RWPE2 (cell line): ENCODE measurements around the gene ACVRL1.
"Not testable (repeated sequence)": the region's sequence is repeated elsewhere in the genome, so short reads cannot be mapped to it uniquely, and the experiment has no call there.

Experiments
- ATAC-seq: fragments of 200-7000 bp; cut with Tn5 transposase; 3 replicates; pipeline ENCODE4 v1.9.1; 2021; ENCODE audit warnings: low read depth
- DNase-seq: peaks from one replicate; pipeline ENCODE4 v3.0.0-alpha.2; 2020; ENCODE audit warnings: low spot score
- H3K27ac ChIP-seq: fragments of 450-650 bp; 2 replicates; pipeline ENCODE4 v1.5.1; 2017; ENCODE audit warnings: mild to moderate bottlenecking; ENCODE audit not compliant: poor library complexity, severe bottlenecking
- H3K27me3 ChIP-seq: fragments of 250-450 bp; sonication (Bioruptor Pico); 2 replicates; pipeline ENCODE4 v1.5.1; 2021; ENCODE audit warnings: mild to moderate bottlenecking, moderate library complexity; ENCODE audit not compliant: insufficient read depth, poor library complexity, severe bottlenecking
- H3K36me3 ChIP-seq: fragments of 250-450 bp; sonication (Bioruptor Pico); 2 replicates; pipeline ENCODE4 v1.5.1; 2020; ENCODE audit warnings: low read depth, mild to moderate bottlenecking, moderate library complexity
- H3K4me1 ChIP-seq: fragments of 250-450 bp; sonication (Bioruptor Pico); 2 replicates; pipeline ENCODE4 v1.5.1; 2021; ENCODE audit warnings: mild to moderate bottlenecking, moderate library complexity; ENCODE audit not compliant: insufficient read depth, poor library complexity, severe bottlenecking
- H3K4me3 ChIP-seq: fragments of 250-450 bp; sonication (Bioruptor Pico); 2 replicates; pipeline ENCODE4 v1.5.1; 2021; ENCODE audit warnings: mild to moderate bottlenecking, moderate library complexity; ENCODE audit not compliant: severe bottlenecking
- H3K9me3 ChIP-seq: fragments of 250-450 bp; sonication (Bioruptor Pico); 2 replicates; pipeline ENCODE4 v1.5.1; 2021; ENCODE audit warnings: mild to moderate bottlenecking, moderate library complexity; ENCODE audit not compliant: severe bottlenecking
- TF ChIP-seq, protein P1 (sequence below): fragments of 450-650 bp; IDR thresholded peaks from one replicate; pipeline ENCODE4 v1.5.1; 2017; ENCODE audit warnings: mild to moderate bottlenecking, moderate library complexity; ENCODE audit not compliant: poor library complexity, severe bottlenecking

The ACVRL1 gene

DNA sequence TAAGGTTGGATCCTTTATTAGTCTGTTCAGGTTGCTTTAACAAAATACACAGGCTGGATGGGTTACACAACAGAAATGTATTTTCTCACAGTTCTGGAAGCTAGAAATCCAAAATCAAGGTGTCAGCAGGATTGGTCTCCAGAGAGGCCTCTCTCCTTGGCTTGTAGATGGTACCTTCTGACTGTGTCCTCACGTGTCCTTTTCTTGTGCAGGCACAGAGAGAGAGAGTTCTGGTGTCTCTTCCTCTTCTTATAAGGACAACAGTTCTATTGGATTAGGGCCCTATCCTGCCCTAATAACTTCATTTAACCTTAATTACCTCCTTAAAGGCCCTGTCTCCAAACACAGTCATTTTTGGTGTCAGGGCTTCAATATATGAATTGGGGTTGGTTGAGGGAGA lies 24.0 kb upstream of the ACVRL1 start:
- Histone ChIP-seq H3K4me1 (no peaks in the 10 kb centered on the region), H3K36me3 (no peaks in the 10 kb centered on the region), H3K27ac (no peak overlapping the region), H3K4me3 (no peak overlapping the region), H3K27me3 (no peaks in the 10 kb centered on the region), H3K9me3 (no peaks in the 10 kb centered on the region)
- TF ChIP-seq, protein P1, sequence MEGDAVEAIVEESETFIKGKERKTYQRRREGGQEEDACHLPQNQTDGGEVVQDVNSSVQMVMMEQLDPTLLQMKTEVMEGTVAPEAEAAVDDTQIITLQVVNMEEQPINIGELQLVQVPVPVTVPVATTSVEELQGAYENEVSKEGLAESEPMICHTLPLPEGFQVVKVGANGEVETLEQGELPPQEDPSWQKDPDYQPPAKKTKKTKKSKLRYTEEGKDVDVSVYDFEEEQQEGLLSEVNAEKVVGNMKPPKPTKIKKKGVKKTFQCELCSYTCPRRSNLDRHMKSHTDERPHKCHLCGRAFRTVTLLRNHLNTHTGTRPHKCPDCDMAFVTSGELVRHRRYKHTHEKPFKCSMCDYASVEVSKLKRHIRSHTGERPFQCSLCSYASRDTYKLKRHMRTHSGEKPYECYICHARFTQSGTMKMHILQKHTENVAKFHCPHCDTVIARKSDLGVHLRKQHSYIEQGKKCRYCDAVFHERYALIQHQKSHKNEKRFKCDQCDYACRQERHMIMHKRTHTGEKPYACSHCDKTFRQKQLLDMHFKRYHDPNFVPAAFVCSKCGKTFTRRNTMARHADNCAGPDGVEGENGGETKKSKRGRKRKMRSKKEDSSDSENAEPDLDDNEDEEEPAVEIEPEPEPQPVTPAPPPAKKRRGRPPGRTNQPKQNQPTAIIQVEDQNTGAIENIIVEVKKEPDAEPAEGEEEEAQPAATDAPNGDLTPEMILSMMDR, result no peak
- DNase-seq (no peak), ATAC-seq (no peak)

- Histone ChIP-seq H3K9me3 (no peaks in the 10 kb centered on the region), H3K36me3 (no peaks in the 10 kb centered on the region), H3K27ac (no peak overlapping the region), H3K4me1 (no peaks in the 10 kb centered on the region), H3K4me3 (no peak overlapping the region), H3K27me3 (no peaks in the 10 kb centered on the region)
- TF ChIP-seq, protein P1, result no peak
- no peak for ATAC-seq
- DNase-seq, result no peak
These were observed 23.2 kb upstream of the ACVRL1 start for GRCh38 chr12:51883998-51884675.

GRCh38 chr12:51884676-51885229 lies 22.6 kb upstream of the ACVRL1 start:
- Histone ChIP-seq H3K9me3 (no peaks in the 10 kb centered on the region), H3K4me1 (no peaks in the 10 kb centered on the region), H3K27me3 (no peaks in the 10 kb centered on the region), H3K27ac (no peak overlapping the region), H3K4me3 (no peak overlapping the region), H3K36me3 (no peaks in the 10 kb centered on the region)
- ATAC-seq (no peak), DNase-seq (peak; percentile 7)
- TF ChIP-seq, protein P1, result no peak

GRCh38 chr12:51885294-51886020 lies 21.8 kb upstream of the ACVRL1 start:
- peak; percentile 2 for DNase-seq
- not testable (repeated sequence) for ATAC-seq, H3K36me3 ChIP-seq, H3K27me3 ChIP-seq, H3K4me3 ChIP-seq, H3K4me1 ChIP-seq, H3K27ac ChIP-seq, H3K9me3 ChIP-seq

DNA sequence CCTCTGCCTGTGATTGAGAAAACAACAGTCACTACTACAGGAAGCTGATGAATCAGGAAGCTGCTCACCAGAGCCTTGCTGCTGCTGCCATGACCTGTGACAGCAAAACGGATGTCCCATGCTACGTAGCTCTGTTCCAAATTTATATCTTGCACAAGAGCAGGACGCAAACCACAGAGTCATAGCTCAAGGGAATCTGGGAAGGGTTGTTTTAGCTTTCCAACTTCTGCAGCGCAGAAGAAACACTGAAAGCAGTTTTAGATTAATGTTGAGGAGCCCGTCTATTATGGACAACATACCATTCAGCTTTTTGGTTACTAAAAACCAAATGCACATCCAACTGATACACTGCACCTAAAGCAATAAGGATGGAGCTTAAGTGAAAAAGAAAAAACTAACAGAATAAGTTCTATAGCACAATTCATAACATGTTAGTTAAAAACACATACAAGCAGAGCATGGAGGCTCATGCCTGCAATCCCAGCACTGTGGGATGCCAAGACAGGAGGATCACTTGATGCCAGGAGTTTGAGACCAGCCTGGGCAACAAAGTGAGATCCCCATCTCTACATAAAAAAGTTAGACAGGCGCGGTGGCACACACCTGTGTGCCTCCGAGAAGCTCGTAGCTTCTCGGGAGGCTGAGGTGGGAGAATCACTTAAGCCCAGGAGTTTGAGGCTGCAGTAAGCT lies 21.1 kb upstream of the ACVRL1 start:
- TF ChIP-seq, protein P1, result no peak
- no peaks in the 10 kb centered on the region for H3K4me1 ChIP-seq
- ATAC-seq, result peak; percentile 81
- H3K27ac ChIP-seq, result no peak overlapping the region
- DNase-seq, result no peak
- no peaks in the 10 kb centered on the region for H3K27me3 ChIP-seq
- H3K36me3 ChIP-seq, result no peaks in the 10 kb centered on the region
- H3K4me3 ChIP-seq, result no peak overlapping the region
- H3K9me3 ChIP-seq, result no peaks in the 10 kb centered on the region
